IPS DF 6.9 (cell line): ENCODE data around the gene CTR9.

Experiments used
- DNase-seq: peaks from one replicate; pipeline ENCODE4 v3.0.0-alpha.2; 2013; ENCODE audit warnings: low read depth, low spot score
- H3K27ac ChIP-seq: one replicate; pipeline ENCODE4 v1.5.1; 2013; ENCODE audit warnings: low read length, control low read depth
- H3K27me3 ChIP-seq: 2 replicates; pipeline ENCODE4 v1.6.1; 2013; ENCODE audit warnings: mild to moderate bottlenecking, low read length; ENCODE audit not compliant: control insufficient read depth, insufficient read depth
- H3K36me3 ChIP-seq: 2 replicates; pipeline ENCODE4 v1.6.1; 2013; ENCODE audit warnings: low read length; ENCODE audit not compliant: control insufficient read depth, insufficient read depth
- H3K4me1 ChIP-seq: 2 replicates; pipeline ENCODE4 v1.6.1; 2013; ENCODE audit warnings: low read length; ENCODE audit not compliant: control insufficient read depth, insufficient read depth
- H3K4me3 ChIP-seq: 2 replicates; pipeline ENCODE4 v1.5.1; 2013; ENCODE audit warnings: mild to moderate bottlenecking, low read length
- H3K9me3 ChIP-seq: 2 replicates; pipeline ENCODE4 v1.6.1; 2013; ENCODE audit warnings: low read length, inconsistent platforms; ENCODE audit not compliant: control insufficient read depth, insufficient read depth
- WGBS: extraction: QIAGEN DNeasy Blood & Tissue Kit; methylation state at CpG from one replicate; pipeline ENCODE4 v1.1.7; 2013; ENCODE audit warnings: mixed read lengths, missing lambda C conversion rate; ENCODE audit not compliant: insufficient read length, insufficient coverage; 5-methylcytosine and 5-hydroxymethylcytosine counted together

The CTR9 gene

DNA sequence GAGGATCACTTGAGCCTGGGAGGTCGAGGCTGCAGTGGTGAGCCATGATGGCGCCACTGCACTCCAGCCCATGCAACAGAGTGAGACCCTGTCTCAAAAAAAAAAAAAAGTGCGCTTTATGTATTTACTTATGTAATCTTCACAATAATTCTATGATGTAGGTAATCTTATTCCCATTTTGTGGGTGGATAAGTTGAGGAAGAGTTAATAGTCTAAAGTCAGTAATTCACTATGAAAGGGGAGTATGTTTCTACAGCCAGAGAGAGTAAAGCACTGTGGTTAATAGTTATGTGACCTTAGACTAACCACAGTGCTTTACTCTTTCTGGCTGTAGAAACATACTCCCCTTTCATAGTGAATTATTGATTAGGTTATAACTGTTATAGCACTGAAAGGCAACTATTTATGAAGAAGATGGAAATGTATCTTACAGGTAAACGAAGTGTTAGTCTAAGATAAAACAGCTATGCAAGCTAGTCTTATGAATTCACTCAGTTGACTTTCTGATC lies 11.9 kb downstream of the CTR9 start:
- H3K27ac ChIP-seq = no peak overlapping the region
- no peak for DNase-seq
- no peaks in the 10 kb centered on the region for H3K4me1 ChIP-seq
- peaks cover 7% of the 10 kb centered on the region; the same call in 1 of the 2 replicates for H3K36me3 ChIP-seq
- no peaks in the 10 kb centered on the region for H3K27me3 ChIP-seq
- no CpG with 5 or more reads among the region's 4 CpGs for WGBS
- no peaks in the 10 kb centered on the region for H3K9me3 ChIP-seq
- no peak overlapping the region for H3K4me3 ChIP-seq

DNA sequence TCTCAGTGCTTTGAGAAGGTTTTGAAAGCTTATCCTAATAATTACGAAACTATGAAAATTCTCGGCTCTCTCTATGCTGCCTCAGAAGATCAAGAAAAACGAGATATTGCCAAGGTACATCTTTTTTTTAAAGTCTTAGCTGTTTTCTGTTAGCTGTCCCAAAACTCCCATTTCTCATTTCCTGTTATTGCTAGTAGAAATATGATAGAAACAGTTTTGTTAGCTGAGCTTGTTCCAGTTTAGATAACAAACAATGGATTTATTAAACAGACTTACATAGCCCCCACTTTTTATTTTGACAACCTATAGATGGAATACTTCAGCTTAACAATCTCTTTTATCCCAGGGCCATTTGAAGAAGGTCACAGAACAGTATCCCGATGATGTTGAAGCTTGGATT lies 12.7 kb downstream of the CTR9 start:
- Histone ChIP-seq H3K4me3 (no peak overlapping the region), H3K36me3 (peaks cover 5% of the 10 kb centered on the region; the same call in 1 of the 2 replicates), H3K27me3 (no peaks in the 10 kb centered on the region), H3K27ac (no peak overlapping the region), H3K9me3 (no peaks in the 10 kb centered on the region), H3K4me1 (no peaks in the 10 kb centered on the region)
- DNase-seq = no peak
- WGBS = no CpG with 5 or more reads among the region's 4 CpGs

DNA sequence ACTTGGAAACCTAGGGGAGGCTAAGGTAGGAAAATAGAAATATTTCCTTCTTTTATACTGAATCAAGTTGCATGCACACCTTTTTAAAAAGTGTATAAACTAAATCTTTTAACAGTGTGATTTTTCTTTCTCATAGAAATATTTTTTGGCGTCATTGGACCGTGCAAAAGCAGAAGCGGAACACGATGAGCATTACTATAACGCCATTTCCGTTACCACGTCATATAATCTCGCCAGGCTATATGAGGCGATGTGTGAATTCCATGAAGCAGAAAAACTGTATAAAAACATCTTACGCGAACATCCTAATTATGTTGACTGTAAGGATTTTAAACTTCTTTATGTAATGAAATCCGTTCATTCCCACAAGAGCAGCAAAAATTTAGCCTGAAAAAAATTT lies 13.4 kb downstream of the CTR9 start:
- DNase-seq = no peak
- Histone ChIP-seq H3K36me3 (peaks cover 5% of the 10 kb centered on the region; the same call in 1 of the 2 replicates), H3K4me1 (no peaks in the 10 kb centered on the region), H3K27ac (no peak overlapping the region), H3K9me3 (no peaks in the 10 kb centered on the region), H3K4me3 (no peak overlapping the region), H3K27me3 (no peaks in the 10 kb centered on the region)
- WGBS = no CpG with 5 or more reads among the region's 12 CpGs

GRCh38 chr11:10770626-10771254 lies 19.7 kb downstream of the CTR9 start:
- Histone ChIP-seq H3K27me3 (no peaks in the 10 kb centered on the region), H3K36me3 (peaks cover 14% of the 10 kb centered on the region; the same call in 1 of the 2 replicates), H3K9me3 (no peaks in the 10 kb centered on the region), H3K4me1 (no peaks in the 10 kb centered on the region), H3K27ac (no peak overlapping the region), H3K4me3 (no peak overlapping the region)
- WGBS = no CpG with 5 or more reads among the region's 2 CpGs
- DNase-seq = no peak

DNA sequence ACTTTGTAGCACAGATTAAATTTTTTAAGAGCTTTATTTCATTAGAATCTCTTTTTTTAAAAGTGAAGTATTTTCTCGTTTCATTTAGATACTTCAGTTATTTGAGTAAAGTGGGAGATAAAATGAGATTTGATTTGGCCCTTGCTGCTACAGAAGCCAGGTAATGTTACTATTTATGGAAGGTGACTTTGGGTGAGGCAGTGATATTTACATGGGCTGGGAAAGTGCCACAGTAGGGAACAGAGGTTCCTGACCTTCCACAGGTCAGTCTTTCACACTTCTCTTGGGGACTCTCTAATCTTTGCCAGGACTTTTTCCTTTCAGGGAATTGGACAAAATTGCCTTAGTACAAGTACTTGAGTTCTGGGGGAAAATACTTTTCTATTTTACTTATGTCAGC lies 20.4 kb downstream of the CTR9 start:
- no peak overlapping the region for H3K4me3 ChIP-seq
- peaks cover 14% of the 10 kb centered on the region; the same call in 1 of the 2 replicates for H3K36me3 ChIP-seq
- no peaks in the 10 kb centered on the region for H3K9me3 ChIP-seq
- H3K27me3 ChIP-seq = no peaks in the 10 kb centered on the region
- H3K4me1 ChIP-seq = no peaks in the 10 kb centered on the region
- no CpG with 5 or more reads among the region's 1 CpG for WGBS
- H3K27ac ChIP-seq = no peak overlapping the region
- DNase-seq = no peak

GRCh38 chr11:10774811-10775210 lies 23.8 kb downstream of the CTR9 start:
- Histone ChIP-seq H3K27ac (no peak overlapping the region), H3K4me3 (no peak overlapping the region), H3K36me3 (peaks cover 14% of the 10 kb centered on the region; the same call in 1 of the 2 replicates), H3K27me3 (no peaks in the 10 kb centered on the region), H3K9me3 (no peaks in the 10 kb centered on the region), H3K4me1 (no peaks in the 10 kb centered on the region)
- no peak for DNase-seq
- WGBS = no CpG with 5 or more reads among the region's 2 CpGs

GRCh38 chr11:10777393-10777793 lies 26.3 kb downstream of the CTR9 start:
- H3K9me3 ChIP-seq = no peaks in the 10 kb centered on the region
- no peaks in the 10 kb centered on the region for H3K27me3 ChIP-seq
- WGBS = no CpG with 5 or more reads among the region's 3 CpGs
- H3K4me1 ChIP-seq = no peaks in the 10 kb centered on the region
- peaks cover 10% of the 10 kb centered on the region; the same call in 1 of the 2 replicates for H3K36me3 ChIP-seq
- DNase-seq = no peak
- no peak overlapping the region for H3K4me3 ChIP-seq
- no peak overlapping the region for H3K27ac ChIP-seq

GRCh38 chr11:10777806-10778205 lies 26.8 kb downstream of the CTR9 start:
- no peak overlapping the region for H3K27ac ChIP-seq
- H3K4me1 ChIP-seq = no peaks in the 10 kb centered on the region
- no peak for DNase-seq
- WGBS = no CpG with 5 or more reads among the region's 6 CpGs
- no peak overlapping the region for H3K4me3 ChIP-seq
- peaks cover 8% of the 10 kb centered on the region; the same call in 1 of the 2 replicates for H3K36me3 ChIP-seq
- H3K27me3 ChIP-seq = no peaks in the 10 kb centered on the region
- H3K9me3 ChIP-seq = no peaks in the 10 kb centered on the region

- no CpG with 5 or more reads among the region's 13 CpGs for WGBS
- H3K27me3 ChIP-seq = no peaks in the 10 kb centered on the region
- no peak overlapping the region for H3K4me3 ChIP-seq
- peaks cover 8% of the 10 kb centered on the region; the same call in 1 of the 2 replicates for H3K36me3 ChIP-seq
- H3K4me1 ChIP-seq = no peaks in the 10 kb centered on the region
- no peaks in the 10 kb centered on the region for H3K9me3 ChIP-seq
- DNase-seq = no peak
- no peak overlapping the region for H3K27ac ChIP-seq
Measured at GRCh38 chr11:10778217-10778970, 27.3 kb downstream of the CTR9 start.

DNA sequence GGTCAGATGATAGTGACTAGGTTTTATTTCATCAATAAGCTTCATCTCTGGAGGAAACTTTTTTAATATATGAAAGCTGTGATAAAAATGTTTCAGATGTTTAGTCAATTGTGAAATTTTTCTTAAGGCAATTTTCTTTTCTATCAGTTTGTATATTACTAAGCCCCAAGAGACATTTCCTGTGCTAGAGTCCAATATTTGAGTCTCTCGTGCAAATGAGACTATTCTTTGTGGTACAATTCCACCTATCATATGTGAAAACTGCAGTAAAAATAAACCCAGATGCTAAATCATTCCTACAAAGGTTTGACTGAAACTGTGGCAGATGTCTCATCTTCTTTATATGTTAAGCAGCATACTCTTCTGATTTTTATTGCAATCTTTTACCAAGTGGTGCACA lies 28.0 kb downstream of the CTR9 start:
- DNase-seq = no peak
- Histone ChIP-seq H3K27me3 (no peaks in the 10 kb centered on the region), H3K4me1 (no peaks in the 10 kb centered on the region), H3K27ac (no peak overlapping the region), H3K4me3 (no peak overlapping the region), H3K9me3 (no peaks in the 10 kb centered on the region), H3K36me3 (peaks cover 8% of the 10 kb centered on the region; the same call in 1 of the 2 replicates)
- no CpG with 5 or more reads among the region's 1 CpG for WGBS
